ENCODE measurements around the gene GNAO1.

- TF ChIP-seq ZFP3 (CRISPR knock-in tag; IDR thresholded peaks at IDR 0.05), result no peak
- TF ChIP-seq ZNF70 (CRISPR knock-in tag; IDR thresholded peaks at IDR 0.05), result no peak
- TF ChIP-seq ZFP30 (CRISPR knock-in tag; IDR thresholded peaks at IDR 0.05), result no peak
- no peak for TF ChIP-seq TOX (CRISPR knock-in tag; IDR thresholded peaks at IDR 0.05; ENCODE audit: borderline replicate concordance)
- TF ChIP-seq, protein P1, sequence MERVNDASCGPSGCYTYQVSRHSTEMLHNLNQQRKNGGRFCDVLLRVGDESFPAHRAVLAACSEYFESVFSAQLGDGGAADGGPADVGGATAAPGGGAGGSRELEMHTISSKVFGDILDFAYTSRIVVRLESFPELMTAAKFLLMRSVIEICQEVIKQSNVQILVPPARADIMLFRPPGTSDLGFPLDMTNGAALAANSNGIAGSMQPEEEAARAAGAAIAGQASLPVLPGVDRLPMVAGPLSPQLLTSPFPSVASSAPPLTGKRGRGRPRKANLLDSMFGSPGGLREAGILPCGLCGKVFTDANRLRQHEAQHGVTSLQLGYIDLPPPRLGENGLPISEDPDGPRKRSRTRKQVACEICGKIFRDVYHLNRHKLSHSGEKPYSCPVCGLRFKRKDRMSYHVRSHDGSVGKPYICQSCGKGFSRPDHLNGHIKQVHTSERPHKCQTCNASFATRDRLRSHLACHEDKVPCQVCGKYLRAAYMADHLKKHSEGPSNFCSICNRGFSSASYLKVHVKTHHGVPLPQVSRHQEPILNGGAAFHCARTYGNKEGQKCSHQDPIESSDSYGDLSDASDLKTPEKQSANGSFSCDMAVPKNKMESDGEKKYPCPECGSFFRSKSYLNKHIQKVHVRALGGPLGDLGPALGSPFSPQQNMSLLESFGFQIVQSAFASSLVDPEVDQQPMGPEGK (CRISPR knock-in tag; IDR thresholded peaks at IDR 0.05; ENCODE audit: borderline replicate concordance), result no peak
- TF ChIP-seq BACH2 (CRISPR knock-in tag; IDR thresholded peaks at IDR 0.05; ENCODE audit: borderline replicate concordance), result no peak
- no peak for TF ChIP-seq PPARA (CRISPR knock-in tag; IDR thresholded peaks at IDR 0.05; ENCODE audit: borderline replicate concordance)
- no peak for TF ChIP-seq ZNF8 (CRISPR knock-in tag; IDR thresholded peaks at IDR 0.05)
- no peak for TF ChIP-seq CSRNP3 (CRISPR knock-in tag; IDR thresholded peaks at IDR 0.05)
- TF ChIP-seq ZNF565 (CRISPR knock-in tag; conservative IDR thresholded peaks at IDR 0.05; ENCODE audit: low read depth), result no peak
- no peak for TF ChIP-seq TCF4 (CRISPR knock-in tag; IDR thresholded peaks at IDR 0.05; ENCODE audit: borderline replicate concordance)
- no peak for TF ChIP-seq ESRRG (CRISPR knock-in tag; IDR thresholded peaks at IDR 0.05)
- no peak for TF ChIP-seq ZC3H10 (CRISPR knock-in tag; IDR thresholded peaks at IDR 0.05)
- TF ChIP-seq, protein P2, sequence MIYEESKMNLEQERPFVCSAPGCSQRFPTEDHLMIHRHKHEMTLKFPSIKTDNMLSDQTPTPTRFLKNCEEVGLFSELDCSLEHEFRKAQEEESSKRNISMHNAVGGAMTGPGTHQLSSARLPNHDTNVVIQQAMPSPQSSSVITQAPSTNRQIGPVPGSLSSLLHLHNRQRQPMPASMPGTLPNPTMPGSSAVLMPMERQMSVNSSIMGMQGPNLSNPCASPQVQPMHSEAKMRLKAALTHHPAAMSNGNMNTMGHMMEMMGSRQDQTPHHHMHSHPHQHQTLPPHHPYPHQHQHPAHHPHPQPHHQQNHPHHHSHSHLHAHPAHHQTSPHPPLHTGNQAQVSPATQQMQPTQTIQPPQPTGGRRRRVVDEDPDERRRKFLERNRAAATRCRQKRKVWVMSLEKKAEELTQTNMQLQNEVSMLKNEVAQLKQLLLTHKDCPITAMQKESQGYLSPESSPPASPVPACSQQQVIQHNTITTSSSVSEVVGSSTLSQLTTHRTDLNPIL (CRISPR knock-in tag; IDR thresholded peaks at IDR 0.05; ENCODE audit: low read depth), result no peak
Measured at GRCh38 chr16:56225017-56225742, 33.9 kb downstream of the GNAO1 start.
